PFSK-1 (cell line): ENCODE results near the gene MED17.
A peak's percentile ranks its signal among the peaks of the same experiment; 100 is the strongest.

Experiments used
- FOXP2 ChIP-seq: optimal IDR thresholded peaks from 2 replicates; pipeline ENCODE3; 2011; ENCODE audit warnings: borderline replicate concordance, control low read depth, inconsistent platforms; ENCODE audit not compliant: insufficient read depth; ENCODE audit errors: extremely low read length, extremely low read depth
- POLR2AphosphoS5 ChIP-seq: IDR thresholded peaks from 2 replicates; pipeline ENCODE4 v1.6.1; 2012; ENCODE audit warnings: low read depth, mild to moderate bottlenecking, control low read depth, low read length, moderate library complexity
- REST ChIP-seq, 2 experiments: IDR thresholded peaks; 2 replicates each; pipeline versions ENCODE4 v1.6.1 to v1.8.0; 2011 to 2012; ENCODE audit warnings: low read depth in 2 of 2, low read length in 2 of 2, control low read depth in 1 of 2, inconsistent platforms in 1 of 2, mild to moderate bottlenecking in 1 of 2, moderate library complexity in 1 of 2; ENCODE audit not compliant: insufficient read depth in 1 of 2
- SIN3A ChIP-seq: IDR thresholded peaks from 2 replicates; pipeline ENCODE4 v1.6.1; 2012; ENCODE audit warnings: mild to moderate bottlenecking, low read length, moderate library complexity, borderline replicate concordance; ENCODE audit not compliant: insufficient read depth
- TAF1 ChIP-seq: IDR thresholded peaks from 2 replicates; pipeline ENCODE4 v1.6.1; 2012; ENCODE audit warnings: low read length, control low read depth, borderline replicate concordance; ENCODE audit not compliant: insufficient read depth

Gene MED17

DNA sequence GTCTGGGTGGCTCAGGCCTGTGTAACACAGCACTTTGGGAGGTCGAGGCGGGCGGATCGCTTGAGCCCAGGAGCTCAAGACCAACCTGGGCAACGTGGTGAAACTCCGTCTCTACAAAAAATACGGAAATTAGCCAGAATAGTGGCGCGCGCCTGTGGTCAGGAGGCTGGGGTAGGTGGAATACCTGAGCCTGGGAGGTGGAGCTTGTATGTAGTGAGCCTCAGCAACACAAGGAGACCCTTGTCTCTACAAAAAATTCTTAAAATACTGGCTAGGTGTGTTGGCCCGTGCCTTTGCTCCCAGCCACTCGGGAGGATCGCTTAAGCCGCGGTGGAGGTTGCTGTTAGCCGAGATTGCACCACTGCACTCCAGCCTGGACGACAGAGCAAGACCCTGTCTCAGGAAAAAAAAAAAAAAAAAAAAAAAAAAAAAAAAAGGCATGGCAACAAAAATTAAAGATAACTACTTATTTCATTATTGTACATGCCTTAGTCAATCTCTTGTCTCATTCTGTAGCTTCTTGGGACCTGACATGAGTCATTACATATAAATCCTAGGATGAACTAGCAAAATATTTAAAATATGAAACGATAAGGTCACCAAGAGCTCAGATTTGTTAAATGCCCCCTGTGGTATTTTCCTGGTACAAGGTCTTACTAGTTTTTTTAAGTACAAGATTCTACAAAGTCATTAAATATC is 43.9 kb upstream of the MED17 start:
- TF ChIP-seq TAF1 (no peak; the same call in 1 of the 2 replicates), SIN3A (0 out of 2 replicates have a peak, but pooled peaks have one; percentile 24), REST (IDR thresholded peaks at IDR 0.05; ENCODE audit: insufficient read depth in 1 of 2, low read depth in 2 of 2, low read length in 2 of 2) (no peak), POLR2AphosphoS5 (peak; percentile 46; the same call in 1 of the 2 replicates), FOXP2 (no peak)

GRCh38 chr11:93740730-93741093 is 43.4 kb upstream of the MED17 start:
- no peak for TF ChIP-seq FOXP2
- peak; percentile 56; the same call in 1 of the 2 replicates for TF ChIP-seq SIN3A

GRCh38 chr11:93741094-93741881 is 42.8 kb upstream of the MED17 start, which contains the start of the genes C11orf54 and TAF1D:
C11orf54 (plus strand) TSS chr11:93741672; CDS start chr11:93747394, 5,722 bp downstream.
TAF1D (minus strand) TSS chr11:93741495; CDS start chr11:93739304, 2,191 bp downstream.
- TF ChIP-seq FOXP2 (peak; percentile 55), POLR2AphosphoS5 (peak; percentile 99), TAF1 (peak; percentile 99), REST (IDR thresholded peaks at IDR 0.05; ENCODE audit: insufficient read depth in 1 of 2, low read depth in 2 of 2, low read length in 2 of 2) (no peak)

DNA sequence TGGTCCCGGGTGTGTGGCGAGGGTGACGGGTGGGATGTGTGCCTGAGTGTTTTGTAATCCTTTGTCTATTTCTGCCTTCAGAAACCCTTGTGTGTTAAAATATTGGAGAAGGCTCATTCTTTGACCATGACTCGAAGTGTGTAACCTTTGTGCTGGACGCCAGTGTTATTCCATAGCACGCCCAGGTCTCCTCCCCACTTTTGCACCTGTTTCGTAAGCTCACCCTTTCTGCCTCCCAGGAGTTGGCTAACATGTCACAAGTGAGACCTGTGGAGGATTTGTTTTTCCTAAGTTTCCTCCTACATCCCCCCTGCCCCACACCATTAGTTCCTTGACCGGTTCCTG is 42.2 kb upstream of the MED17 start:
- TF ChIP-seq REST (IDR thresholded peaks at IDR 0.05; ENCODE audit: insufficient read depth in 1 of 2, low read depth in 2 of 2, low read length in 2 of 2) (no peak), TAF1 (no peak), SIN3A (0 out of 2 replicates have a peak, but pooled peaks have one; percentile 9)

- TF ChIP-seq FOXP2 (no peak), TAF1 (no peak), REST (IDR thresholded peaks at IDR 0.05; ENCODE audit: insufficient read depth in 1 of 2, low read depth in 2 of 2, low read length in 2 of 2) (no peak), SIN3A (no peak), POLR2AphosphoS5 (no peak)
Observed at GRCh38 chr11:93743291-93743690, 40.8 kb upstream of the MED17 start.
